WTC11 (cell line): ENCODE measurements around the gene ACOT9. TPM values are rescaled to one million over a fixed set of nuclear protein-coding genes. Genes with fewer than 3 reads are reported as not detected.
"Not testable (repeated sequence)": the region's sequence is repeated elsewhere in the genome, so short reads cannot be mapped to it uniquely, and the experiment has no call there.

Source experiments
- ATAC-seq: fragments of 200-7000 bp; cut with Tn5 transposase; 2 replicates; pipeline ENCODE4 v1.10.0; 2021; ENCODE audit warnings: mild to moderate bottlenecking, moderate library complexity
- CTCF ChIA-PET: fragments of 300-600 bp; sonication (Branson Sonifier 250); formaldehyde crosslinking; loops from one replicate; lab custom pipeline; 2021; ENCODE audit warnings: antibody characterized with exemption; lab: Charles Lee
- POLR2A ChIA-PET: fragments of 350-600 bp; sonication (Branson Sonifier 250); formaldehyde crosslinking; loops from one replicate; lab custom pipeline; 2021; ENCODE audit warnings: antibody characterized with exemption; lab: Charles Lee
- DNase-seq: peaks from one replicate; pipeline ENCODE4 v3.0.0; 2021; ENCODE audit warnings: low spot score
- H3K27ac Mint-ChIP-seq: 2 replicates; pipeline ENCODE4 v1.8.0; 2021; ENCODE audit warnings: mixed read lengths
- H3K27me3 Mint-ChIP-seq: 2 replicates; pipeline ENCODE4 v1.8.0; 2021; ENCODE audit warnings: low read depth, mild to moderate bottlenecking, moderate library complexity, mixed read lengths
- H3K36me3 Mint-ChIP-seq: 2 replicates; pipeline ENCODE4 v1.8.0; 2021; ENCODE audit warnings: mixed read lengths
- H3K4me1 Mint-ChIP-seq: 2 replicates; pipeline ENCODE4 v1.8.0; 2022; ENCODE audit warnings: mixed read lengths
- H3K4me3 Mint-ChIP-seq: 2 replicates; pipeline ENCODE4 v1.8.0; 2021; ENCODE audit warnings: mild to moderate bottlenecking, moderate library complexity, mixed read lengths
- H3K9me3 Mint-ChIP-seq: 2 replicates; pipeline ENCODE4 v1.8.0; 2021; ENCODE audit warnings: mixed read lengths
- ATF1 ChIP-seq: sonication (generic); formaldehyde crosslinking; IDR thresholded peaks from 2 replicates; pipeline ENCODE4 v1.8.1; 2023; ENCODE audit warnings: mild to moderate bottlenecking, moderate library complexity, missing genetic modification reagents
- CBFB ChIP-seq: sonication (generic); formaldehyde crosslinking; IDR thresholded peaks from 2 replicates; pipeline ENCODE4 v1.8.1; 2022; ENCODE audit warnings: mild to moderate bottlenecking, low read depth, missing genetic modification reagents
- CREB1 ChIP-seq: sonication (generic); formaldehyde crosslinking; IDR thresholded peaks from 2 replicates; pipeline ENCODE4 v1.8.0; 2023; ENCODE audit warnings: mild to moderate bottlenecking, missing genetic modification reagents
- FOXK1 ChIP-seq: sonication (generic); formaldehyde crosslinking; IDR thresholded peaks from 2 replicates; pipeline ENCODE4 v1.8.0; 2022; ENCODE audit warnings: mild to moderate bottlenecking, moderate library complexity, missing genetic modification reagents
- GABPB1 ChIP-seq: sonication (generic); formaldehyde crosslinking; IDR thresholded peaks from 2 replicates; pipeline ENCODE4 v1.8.1; 2023; ENCODE audit warnings: mild to moderate bottlenecking, missing genetic modification reagents
- GRHL2 ChIP-seq: fragments of 250-450 bp; sonication (Bioruptor Pico); IDR thresholded peaks from 2 replicates; pipeline ENCODE4 v1.8.0; 2022; ENCODE audit warnings: mild to moderate bottlenecking, moderate library complexity; ENCODE audit not compliant: insufficient replicate concordance, severe bottlenecking
- JUN ChIP-seq: sonication (generic); formaldehyde crosslinking; IDR thresholded peaks from 2 replicates; pipeline ENCODE4 v1.8.0; 2023; ENCODE audit warnings: mild to moderate bottlenecking, missing genetic modification reagents
- MYBL2 ChIP-seq: sonication (generic); formaldehyde crosslinking; IDR thresholded peaks from 2 replicates; pipeline ENCODE4 v1.8.1; 2023; ENCODE audit warnings: mild to moderate bottlenecking, moderate library complexity, missing genetic modification reagents
- NR1H2 ChIP-seq: sonication (generic); formaldehyde crosslinking; IDR thresholded peaks from 2 replicates; pipeline ENCODE4 v1.9.0; 2021; ENCODE audit warnings: mild to moderate bottlenecking, moderate library complexity, missing genetic modification reagents
- NR2C2 ChIP-seq: sonication (generic); formaldehyde crosslinking; IDR thresholded peaks from 2 replicates; pipeline ENCODE4 v1.8.0; 2022; ENCODE audit warnings: mild to moderate bottlenecking, missing genetic modification reagents
- SMAD4 ChIP-seq: sonication (generic); formaldehyde crosslinking; IDR thresholded peaks from 2 replicates; pipeline ENCODE4 v1.8.0; 2022; ENCODE audit warnings: mild to moderate bottlenecking, missing genetic modification reagents
- ZNF232 ChIP-seq: sonication (generic); formaldehyde crosslinking; IDR thresholded peaks from 2 replicates; pipeline ENCODE4 v1.8.0; 2022; ENCODE audit warnings: mild to moderate bottlenecking, missing genetic modification reagents
- ZNF263 ChIP-seq: sonication (generic); formaldehyde crosslinking; IDR thresholded peaks from 2 replicates; pipeline ENCODE4 v1.8.1; 2022; ENCODE audit warnings: low read depth, mild to moderate bottlenecking, moderate library complexity, missing genetic modification reagents
- ZNF423 ChIP-seq: fragments of 250-450 bp; sonication (Bioruptor Pico); IDR thresholded peaks from 2 replicates; pipeline ENCODE4 v2.1.2; 2022; ENCODE audit warnings: mild to moderate bottlenecking, moderate library complexity
- total RNA-seq: library from RNA; stranded (reverse); gene quantifications from 3 replicates; pipeline ENCODE4 v1.2.3, GENCODE V29; 2021
- TF ChIP-seq, protein P1 (sequence below): sonication (generic); formaldehyde crosslinking; IDR thresholded peaks from 2 replicates; pipeline ENCODE4 v1.8.1; 2022; ENCODE audit warnings: low read depth, missing genetic modification reagents, borderline replicate concordance
- TF ChIP-seq, protein P2 (sequence below): sonication (generic); formaldehyde crosslinking; IDR thresholded peaks from 2 replicates; pipeline ENCODE4 v1.8.1; 2022; ENCODE audit warnings: low read depth, mild to moderate bottlenecking, moderate library complexity, missing genetic modification reagents, borderline replicate concordance
- TF ChIP-seq, protein P3 (sequence below): sonication (generic); formaldehyde crosslinking; conservative IDR thresholded peaks from 2 replicates; pipeline ENCODE4 v1.8.1; 2023; ENCODE audit warnings: mild to moderate bottlenecking, low read depth, missing genetic modification reagents, moderate library complexity
- TF ChIP-seq, protein P4 (sequence below): sonication (generic); formaldehyde crosslinking; IDR thresholded peaks from 2 replicates; pipeline ENCODE4 v1.8.0; 2022; ENCODE audit warnings: mild to moderate bottlenecking, missing genetic modification reagents
- TF ChIP-seq, protein P5 (sequence below): sonication (generic); formaldehyde crosslinking; IDR thresholded peaks from 2 replicates; pipeline ENCODE4 v1.8.0; 2023; ENCODE audit warnings: mild to moderate bottlenecking, missing genetic modification reagents
- TF ChIP-seq, protein P6 (sequence below): sonication (generic); formaldehyde crosslinking; IDR thresholded peaks from 2 replicates; pipeline ENCODE4 v1.8.1; 2022; ENCODE audit warnings: mild to moderate bottlenecking, missing genetic modification reagents, moderate library complexity, borderline replicate concordance

Gene ACOT9
- total RNA-seq, 1 experiment from 2014 or later, result 29.3 TPM

DNA sequence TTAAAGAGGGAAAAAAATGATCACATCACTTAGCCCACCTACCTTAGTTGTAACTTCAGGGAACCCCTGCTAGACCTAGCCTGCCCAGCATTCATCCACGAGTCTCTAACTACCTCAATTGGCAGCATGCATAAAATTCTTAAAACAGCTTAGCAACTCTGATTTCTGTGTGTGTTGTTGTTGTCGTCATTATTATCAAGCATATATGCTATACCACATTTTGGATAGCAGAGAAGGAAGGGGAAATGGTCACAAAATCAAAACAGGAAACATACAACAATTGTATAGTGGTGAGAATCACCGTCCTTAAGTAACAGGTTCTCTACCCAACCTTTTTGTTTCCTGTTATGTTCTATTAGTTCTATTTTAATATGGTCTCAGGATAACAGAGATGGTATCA, 2.7 kb upstream of the ACOT9 start:
- no peak overlapping the region for H3K4me3 Mint-ChIP-seq
- TF ChIP-seq, protein P1, sequence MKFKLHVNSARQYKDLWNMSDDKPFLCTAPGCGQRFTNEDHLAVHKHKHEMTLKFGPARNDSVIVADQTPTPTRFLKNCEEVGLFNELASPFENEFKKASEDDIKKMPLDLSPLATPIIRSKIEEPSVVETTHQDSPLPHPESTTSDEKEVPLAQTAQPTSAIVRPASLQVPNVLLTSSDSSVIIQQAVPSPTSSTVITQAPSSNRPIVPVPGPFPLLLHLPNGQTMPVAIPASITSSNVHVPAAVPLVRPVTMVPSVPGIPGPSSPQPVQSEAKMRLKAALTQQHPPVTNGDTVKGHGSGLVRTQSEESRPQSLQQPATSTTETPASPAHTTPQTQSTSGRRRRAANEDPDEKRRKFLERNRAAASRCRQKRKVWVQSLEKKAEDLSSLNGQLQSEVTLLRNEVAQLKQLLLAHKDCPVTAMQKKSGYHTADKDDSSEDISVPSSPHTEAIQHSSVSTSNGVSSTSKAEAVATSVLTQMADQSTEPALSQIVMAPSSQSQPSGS (CRISPR knock-in tag), result no peak
- TF ChIP-seq ZNF263 (CRISPR knock-in tag), result no peak
- TF ChIP-seq, protein P2, sequence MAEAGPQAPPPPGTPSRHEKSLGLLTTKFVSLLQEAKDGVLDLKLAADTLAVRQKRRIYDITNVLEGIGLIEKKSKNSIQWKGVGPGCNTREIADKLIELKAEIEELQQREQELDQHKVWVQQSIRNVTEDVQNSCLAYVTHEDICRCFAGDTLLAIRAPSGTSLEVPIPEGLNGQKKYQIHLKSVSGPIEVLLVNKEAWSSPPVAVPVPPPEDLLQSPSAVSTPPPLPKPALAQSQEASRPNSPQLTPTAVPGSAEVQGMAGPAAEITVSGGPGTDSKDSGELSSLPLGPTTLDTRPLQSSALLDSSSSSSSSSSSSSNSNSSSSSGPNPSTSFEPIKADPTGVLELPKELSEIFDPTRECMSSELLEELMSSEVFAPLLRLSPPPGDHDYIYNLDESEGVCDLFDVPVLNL (CRISPR knock-in tag), result no peak
- TF ChIP-seq, protein P3, sequence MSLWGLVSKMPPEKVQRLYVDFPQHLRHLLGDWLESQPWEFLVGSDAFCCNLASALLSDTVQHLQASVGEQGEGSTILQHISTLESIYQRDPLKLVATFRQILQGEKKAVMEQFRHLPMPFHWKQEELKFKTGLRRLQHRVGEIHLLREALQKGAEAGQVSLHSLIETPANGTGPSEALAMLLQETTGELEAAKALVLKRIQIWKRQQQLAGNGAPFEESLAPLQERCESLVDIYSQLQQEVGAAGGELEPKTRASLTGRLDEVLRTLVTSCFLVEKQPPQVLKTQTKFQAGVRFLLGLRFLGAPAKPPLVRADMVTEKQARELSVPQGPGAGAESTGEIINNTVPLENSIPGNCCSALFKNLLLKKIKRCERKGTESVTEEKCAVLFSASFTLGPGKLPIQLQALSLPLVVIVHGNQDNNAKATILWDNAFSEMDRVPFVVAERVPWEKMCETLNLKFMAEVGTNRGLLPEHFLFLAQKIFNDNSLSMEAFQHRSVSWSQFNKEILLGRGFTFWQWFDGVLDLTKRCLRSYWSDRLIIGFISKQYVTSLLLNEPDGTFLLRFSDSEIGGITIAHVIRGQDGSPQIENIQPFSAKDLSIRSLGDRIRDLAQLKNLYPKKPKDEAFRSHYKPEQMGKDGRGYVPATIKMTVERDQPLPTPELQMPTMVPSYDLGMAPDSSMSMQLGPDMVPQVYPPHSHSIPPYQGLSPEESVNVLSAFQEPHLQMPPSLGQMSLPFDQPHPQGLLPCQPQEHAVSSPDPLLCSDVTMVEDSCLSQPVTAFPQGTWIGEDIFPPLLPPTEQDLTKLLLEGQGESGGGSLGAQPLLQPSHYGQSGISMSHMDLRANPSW, result no peak
- no peak for TF ChIP-seq GABPB1
- TF ChIP-seq GRHL2 (CRISPR knock-in tag), result no peak
- no peak for TF ChIP-seq FOXK1 (CRISPR knock-in tag)
- POLR2A ChIA-PET, result no interaction called here

DNA sequence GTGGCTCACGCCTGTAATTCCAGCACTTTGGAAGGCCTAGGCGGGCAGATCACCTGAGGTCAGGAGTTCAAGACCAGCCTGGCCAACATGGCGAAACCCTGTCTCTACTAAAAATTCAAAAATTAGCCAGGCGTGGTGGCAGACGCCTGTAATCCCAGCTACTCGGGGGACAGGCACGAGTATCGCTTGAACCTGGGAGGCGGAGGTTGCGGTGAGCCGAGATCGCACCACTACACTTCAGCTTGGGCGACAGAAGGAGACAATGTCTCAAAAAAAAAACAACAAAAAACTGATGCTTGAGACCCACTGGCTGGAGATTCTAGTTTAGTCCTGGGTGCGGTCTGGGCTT, 521 bp upstream of the ACOT9 start:
- ChIA-PET POLR2A (interaction anchor here (1.0 to 1.1 kb wide), 3 partner anchors 10 to 159 kb away, joined by 4 read pairs; partner anchors contain the start of gene SAT1), CTCF (interaction anchor here (1.1 kb wide), 1 partner anchor 40 kb away, joined by 5 read pairs; the partner anchor contains the start of gene SAT1)
- H3K9me3 Mint-ChIP-seq, H3K27me3 Mint-ChIP-seq, H3K36me3 Mint-ChIP-seq, H3K4me1 Mint-ChIP-seq, DNase-seq, ATAC-seq: not testable (repeated sequence)
- Mint-ChIP-seq H3K4me3 (peak overlapping the region; percentile 87), H3K27ac (peak overlapping the region; percentile 94)

More for the DNA sequence above, 2.7 kb upstream of the ACOT9 start:
- no peaks in the 10 kb centered on the region for H3K36me3 Mint-ChIP-seq
- DNase-seq (no peak), ATAC-seq (no peak)
- H3K9me3 Mint-ChIP-seq, result no peaks in the 10 kb centered on the region
- H3K27ac Mint-ChIP-seq, result no peak overlapping the region
- H3K27me3 Mint-ChIP-seq, result no peaks in the 10 kb centered on the region
- CTCF ChIA-PET, result no interaction called here
- peaks cover 5% of the 10 kb centered on the region; the same call in 1 of the 2 replicates for H3K4me1 Mint-ChIP-seq

DNA sequence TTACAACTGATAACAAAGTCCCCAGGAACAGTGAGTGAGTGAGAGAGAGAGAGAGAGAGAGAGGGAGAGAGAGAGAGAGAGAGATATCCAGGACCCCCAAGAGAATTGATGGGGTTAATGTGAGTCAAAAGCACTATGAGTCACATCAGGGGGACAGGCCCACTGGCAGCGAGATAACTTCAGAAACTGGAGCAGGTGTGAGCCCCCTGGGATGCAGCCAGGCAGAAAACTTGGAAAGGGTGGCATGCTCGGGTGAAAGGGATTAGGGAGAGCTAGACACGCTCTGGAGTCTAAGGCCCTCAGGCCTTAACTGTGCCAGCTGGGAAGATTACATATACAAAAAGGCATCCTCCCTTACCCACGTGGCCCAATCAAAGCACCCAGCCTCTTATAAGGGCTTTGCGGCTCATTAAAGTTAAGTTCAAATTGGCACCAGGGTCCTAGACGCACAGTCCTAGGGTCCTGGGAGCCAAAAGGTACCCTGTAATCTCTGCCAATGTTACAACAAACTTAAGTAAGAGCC, 841 bp downstream of the ACOT9 start:
- peak; percentile 8 for DNase-seq
- Mint-ChIP-seq H3K9me3 (no peaks in the 10 kb centered on the region), H3K27ac (no peak overlapping the region), H3K27me3 (no peaks in the 10 kb centered on the region), H3K4me1 (peaks cover 5% of the 10 kb centered on the region; the same call in 1 of the 2 replicates), H3K4me3 (peak overlapping the region; percentile 87), H3K36me3 (no peaks in the 10 kb centered on the region)
- CTCF ChIA-PET, result no interaction called here
- ATAC-seq, result peak; percentile 16
- POLR2A ChIA-PET, result no interaction called here
- TF ChIP-seq SMAD4 (no peak), CREB1 (CRISPR knock-in tag) (no peak), ATF1 (CRISPR knock-in tag) (no peak), JUN (CRISPR knock-in tag) (no peak), NR1H2 (CRISPR knock-in tag) (no peak), NR2C2 (CRISPR knock-in tag) (no peak), ZNF263 (CRISPR knock-in tag) (no peak), ZNF232 (CRISPR knock-in tag) (no peak), CBFB (CRISPR knock-in tag) (no peak), ZNF423 (CRISPR knock-in tag) (no peak), MYBL2 (CRISPR knock-in tag) (no peak)
- TF ChIP-seq, protein P4, sequence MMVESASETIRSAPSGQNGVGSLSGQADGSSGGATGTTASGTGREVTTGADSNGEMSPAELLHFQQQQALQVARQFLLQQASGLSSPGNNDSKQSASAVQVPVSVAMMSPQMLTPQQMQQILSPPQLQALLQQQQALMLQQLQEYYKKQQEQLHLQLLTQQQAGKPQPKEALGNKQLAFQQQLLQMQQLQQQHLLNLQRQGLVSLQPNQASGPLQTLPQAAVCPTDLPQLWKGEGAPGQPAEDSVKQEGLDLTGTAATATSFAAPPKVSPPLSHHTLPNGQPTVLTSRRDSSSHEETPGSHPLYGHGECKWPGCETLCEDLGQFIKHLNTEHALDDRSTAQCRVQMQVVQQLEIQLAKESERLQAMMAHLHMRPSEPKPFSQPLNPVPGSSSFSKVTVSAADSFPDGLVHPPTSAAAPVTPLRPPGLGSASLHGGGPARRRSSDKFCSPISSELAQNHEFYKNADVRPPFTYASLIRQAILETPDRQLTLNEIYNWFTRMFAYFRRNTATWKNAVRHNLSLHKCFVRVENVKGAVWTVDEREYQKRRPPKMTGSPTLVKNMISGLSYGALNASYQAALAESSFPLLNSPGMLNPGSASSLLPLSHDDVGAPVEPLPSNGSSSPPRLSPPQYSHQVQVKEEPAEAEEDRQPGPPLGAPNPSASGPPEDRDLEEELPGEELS, result no peak
- TF ChIP-seq, protein P5, sequence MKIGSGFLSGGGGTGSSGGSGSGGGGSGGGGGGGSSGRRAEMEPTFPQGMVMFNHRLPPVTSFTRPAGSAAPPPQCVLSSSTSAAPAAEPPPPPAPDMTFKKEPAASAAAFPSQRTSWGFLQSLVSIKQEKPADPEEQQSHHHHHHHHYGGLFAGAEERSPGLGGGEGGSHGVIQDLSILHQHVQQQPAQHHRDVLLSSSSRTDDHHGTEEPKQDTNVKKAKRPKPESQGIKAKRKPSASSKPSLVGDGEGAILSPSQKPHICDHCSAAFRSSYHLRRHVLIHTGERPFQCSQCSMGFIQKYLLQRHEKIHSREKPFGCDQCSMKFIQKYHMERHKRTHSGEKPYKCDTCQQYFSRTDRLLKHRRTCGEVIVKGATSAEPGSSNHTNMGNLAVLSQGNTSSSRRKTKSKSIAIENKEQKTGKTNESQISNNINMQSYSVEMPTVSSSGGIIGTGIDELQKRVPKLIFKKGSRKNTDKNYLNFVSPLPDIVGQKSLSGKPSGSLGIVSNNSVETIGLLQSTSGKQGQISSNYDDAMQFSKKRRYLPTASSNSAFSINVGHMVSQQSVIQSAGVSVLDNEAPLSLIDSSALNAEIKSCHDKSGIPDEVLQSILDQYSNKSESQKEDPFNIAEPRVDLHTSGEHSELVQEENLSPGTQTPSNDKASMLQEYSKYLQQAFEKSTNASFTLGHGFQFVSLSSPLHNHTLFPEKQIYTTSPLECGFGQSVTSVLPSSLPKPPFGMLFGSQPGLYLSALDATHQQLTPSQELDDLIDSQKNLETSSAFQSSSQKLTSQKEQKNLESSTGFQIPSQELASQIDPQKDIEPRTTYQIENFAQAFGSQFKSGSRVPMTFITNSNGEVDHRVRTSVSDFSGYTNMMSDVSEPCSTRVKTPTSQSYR (CRISPR knock-in tag), result no peak
- TF ChIP-seq, protein P6, sequence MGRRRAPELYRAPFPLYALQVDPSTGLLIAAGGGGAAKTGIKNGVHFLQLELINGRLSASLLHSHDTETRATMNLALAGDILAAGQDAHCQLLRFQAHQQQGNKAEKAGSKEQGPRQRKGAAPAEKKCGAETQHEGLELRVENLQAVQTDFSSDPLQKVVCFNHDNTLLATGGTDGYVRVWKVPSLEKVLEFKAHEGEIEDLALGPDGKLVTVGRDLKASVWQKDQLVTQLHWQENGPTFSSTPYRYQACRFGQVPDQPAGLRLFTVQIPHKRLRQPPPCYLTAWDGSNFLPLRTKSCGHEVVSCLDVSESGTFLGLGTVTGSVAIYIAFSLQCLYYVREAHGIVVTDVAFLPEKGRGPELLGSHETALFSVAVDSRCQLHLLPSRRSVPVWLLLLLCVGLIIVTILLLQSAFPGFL (CRISPR knock-in tag), result no peak
